ENCODE measurements around the gene ARSJ. TPM values are rescaled to one million over a fixed set of nuclear protein-coding genes. Genes with fewer than 3 reads are reported as not detected.

The ARSJ gene
- total and polyA plus RNA-seq, 2 experiments from 2014 or later = 4.3 to 6.6 TPM

DNA sequence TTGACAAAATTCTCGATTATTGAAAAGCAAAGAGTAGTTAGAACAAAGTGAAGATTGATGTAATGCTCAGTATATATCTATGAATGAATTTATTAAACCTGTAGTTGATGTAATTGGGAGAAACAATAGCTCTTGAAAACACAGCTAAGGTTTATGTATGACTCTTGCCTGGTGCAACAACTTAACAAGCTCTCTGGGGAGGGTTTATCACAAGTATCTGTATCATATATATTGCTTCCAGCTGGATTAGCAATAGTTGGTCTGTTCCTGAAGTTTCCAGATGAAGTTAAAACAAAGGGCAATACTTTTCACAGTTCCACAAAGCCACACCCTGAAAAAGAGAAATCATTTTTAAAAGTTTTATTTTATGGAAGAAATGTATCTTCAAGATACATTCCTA is 91.4 kb downstream of the ARSJ start:
- no peak for TF ChIP-seq STAT1 (IDR thresholded peaks at IDR 0.05; ENCODE audit: unreplicated experiment)
- no peak for TF ChIP-seq EZH2phosphoT487 (IDR thresholded peaks at IDR 0.05; ENCODE audit: unreplicated experiment)
- TF ChIP-seq CREB1 (CRISPR knock-in tag; IDR thresholded peaks at IDR 0.05; ENCODE audit: low read depth) = no peak
- TF ChIP-seq EZH2 (IDR thresholded peaks at IDR 0.05; ENCODE audit: low read depth, unreplicated experiment) = no peak
- TF ChIP-seq, protein P1, sequence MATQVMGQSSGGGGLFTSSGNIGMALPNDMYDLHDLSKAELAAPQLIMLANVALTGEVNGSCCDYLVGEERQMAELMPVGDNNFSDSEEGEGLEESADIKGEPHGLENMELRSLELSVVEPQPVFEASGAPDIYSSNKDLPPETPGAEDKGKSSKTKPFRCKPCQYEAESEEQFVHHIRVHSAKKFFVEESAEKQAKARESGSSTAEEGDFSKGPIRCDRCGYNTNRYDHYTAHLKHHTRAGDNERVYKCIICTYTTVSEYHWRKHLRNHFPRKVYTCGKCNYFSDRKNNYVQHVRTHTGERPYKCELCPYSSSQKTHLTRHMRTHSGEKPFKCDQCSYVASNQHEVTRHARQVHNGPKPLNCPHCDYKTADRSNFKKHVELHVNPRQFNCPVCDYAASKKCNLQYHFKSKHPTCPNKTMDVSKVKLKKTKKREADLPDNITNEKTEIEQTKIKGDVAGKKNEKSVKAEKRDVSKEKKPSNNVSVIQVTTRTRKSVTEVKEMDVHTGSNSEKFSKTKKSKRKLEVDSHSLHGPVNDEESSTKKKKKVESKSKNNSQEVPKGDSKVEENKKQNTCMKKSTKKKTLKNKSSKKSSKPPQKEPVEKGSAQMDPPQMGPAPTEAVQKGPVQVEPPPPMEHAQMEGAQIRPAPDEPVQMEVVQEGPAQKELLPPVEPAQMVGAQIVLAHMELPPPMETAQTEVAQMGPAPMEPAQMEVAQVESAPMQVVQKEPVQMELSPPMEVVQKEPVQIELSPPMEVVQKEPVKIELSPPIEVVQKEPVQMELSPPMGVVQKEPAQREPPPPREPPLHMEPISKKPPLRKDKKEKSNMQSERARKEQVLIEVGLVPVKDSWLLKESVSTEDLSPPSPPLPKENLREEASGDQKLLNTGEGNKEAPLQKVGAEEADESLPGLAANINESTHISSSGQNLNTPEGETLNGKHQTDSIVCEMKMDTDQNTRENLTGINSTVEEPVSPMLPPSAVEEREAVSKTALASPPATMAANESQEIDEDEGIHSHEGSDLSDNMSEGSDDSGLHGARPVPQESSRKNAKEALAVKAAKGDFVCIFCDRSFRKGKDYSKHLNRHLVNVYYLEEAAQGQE (IDR thresholded peaks at IDR 0.05; ENCODE audit: unreplicated experiment) = no peak
- no peak for TF ChIP-seq NANOG (IDR thresholded peaks at IDR 0.05; ENCODE audit: borderline replicate concordance)
- no peak for TF ChIP-seq JUNB (IDR thresholded peaks at IDR 0.05; ENCODE audit: unreplicated experiment)
- TF ChIP-seq, protein P2, sequence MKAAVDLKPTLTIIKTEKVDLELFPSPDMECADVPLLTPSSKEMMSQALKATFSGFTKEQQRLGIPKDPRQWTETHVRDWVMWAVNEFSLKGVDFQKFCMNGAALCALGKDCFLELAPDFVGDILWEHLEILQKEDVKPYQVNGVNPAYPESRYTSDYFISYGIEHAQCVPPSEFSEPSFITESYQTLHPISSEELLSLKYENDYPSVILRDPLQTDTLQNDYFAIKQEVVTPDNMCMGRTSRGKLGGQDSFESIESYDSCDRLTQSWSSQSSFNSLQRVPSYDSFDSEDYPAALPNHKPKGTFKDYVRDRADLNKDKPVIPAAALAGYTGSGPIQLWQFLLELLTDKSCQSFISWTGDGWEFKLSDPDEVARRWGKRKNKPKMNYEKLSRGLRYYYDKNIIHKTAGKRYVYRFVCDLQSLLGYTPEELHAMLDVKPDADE (IDR thresholded peaks at IDR 0.05) = no peak
- TF ChIP-seq ZNF331 (CRISPR knock-in tag; IDR thresholded peaks at IDR 0.05; ENCODE audit: low read depth) = no peak
- TF ChIP-seq, protein P3, sequence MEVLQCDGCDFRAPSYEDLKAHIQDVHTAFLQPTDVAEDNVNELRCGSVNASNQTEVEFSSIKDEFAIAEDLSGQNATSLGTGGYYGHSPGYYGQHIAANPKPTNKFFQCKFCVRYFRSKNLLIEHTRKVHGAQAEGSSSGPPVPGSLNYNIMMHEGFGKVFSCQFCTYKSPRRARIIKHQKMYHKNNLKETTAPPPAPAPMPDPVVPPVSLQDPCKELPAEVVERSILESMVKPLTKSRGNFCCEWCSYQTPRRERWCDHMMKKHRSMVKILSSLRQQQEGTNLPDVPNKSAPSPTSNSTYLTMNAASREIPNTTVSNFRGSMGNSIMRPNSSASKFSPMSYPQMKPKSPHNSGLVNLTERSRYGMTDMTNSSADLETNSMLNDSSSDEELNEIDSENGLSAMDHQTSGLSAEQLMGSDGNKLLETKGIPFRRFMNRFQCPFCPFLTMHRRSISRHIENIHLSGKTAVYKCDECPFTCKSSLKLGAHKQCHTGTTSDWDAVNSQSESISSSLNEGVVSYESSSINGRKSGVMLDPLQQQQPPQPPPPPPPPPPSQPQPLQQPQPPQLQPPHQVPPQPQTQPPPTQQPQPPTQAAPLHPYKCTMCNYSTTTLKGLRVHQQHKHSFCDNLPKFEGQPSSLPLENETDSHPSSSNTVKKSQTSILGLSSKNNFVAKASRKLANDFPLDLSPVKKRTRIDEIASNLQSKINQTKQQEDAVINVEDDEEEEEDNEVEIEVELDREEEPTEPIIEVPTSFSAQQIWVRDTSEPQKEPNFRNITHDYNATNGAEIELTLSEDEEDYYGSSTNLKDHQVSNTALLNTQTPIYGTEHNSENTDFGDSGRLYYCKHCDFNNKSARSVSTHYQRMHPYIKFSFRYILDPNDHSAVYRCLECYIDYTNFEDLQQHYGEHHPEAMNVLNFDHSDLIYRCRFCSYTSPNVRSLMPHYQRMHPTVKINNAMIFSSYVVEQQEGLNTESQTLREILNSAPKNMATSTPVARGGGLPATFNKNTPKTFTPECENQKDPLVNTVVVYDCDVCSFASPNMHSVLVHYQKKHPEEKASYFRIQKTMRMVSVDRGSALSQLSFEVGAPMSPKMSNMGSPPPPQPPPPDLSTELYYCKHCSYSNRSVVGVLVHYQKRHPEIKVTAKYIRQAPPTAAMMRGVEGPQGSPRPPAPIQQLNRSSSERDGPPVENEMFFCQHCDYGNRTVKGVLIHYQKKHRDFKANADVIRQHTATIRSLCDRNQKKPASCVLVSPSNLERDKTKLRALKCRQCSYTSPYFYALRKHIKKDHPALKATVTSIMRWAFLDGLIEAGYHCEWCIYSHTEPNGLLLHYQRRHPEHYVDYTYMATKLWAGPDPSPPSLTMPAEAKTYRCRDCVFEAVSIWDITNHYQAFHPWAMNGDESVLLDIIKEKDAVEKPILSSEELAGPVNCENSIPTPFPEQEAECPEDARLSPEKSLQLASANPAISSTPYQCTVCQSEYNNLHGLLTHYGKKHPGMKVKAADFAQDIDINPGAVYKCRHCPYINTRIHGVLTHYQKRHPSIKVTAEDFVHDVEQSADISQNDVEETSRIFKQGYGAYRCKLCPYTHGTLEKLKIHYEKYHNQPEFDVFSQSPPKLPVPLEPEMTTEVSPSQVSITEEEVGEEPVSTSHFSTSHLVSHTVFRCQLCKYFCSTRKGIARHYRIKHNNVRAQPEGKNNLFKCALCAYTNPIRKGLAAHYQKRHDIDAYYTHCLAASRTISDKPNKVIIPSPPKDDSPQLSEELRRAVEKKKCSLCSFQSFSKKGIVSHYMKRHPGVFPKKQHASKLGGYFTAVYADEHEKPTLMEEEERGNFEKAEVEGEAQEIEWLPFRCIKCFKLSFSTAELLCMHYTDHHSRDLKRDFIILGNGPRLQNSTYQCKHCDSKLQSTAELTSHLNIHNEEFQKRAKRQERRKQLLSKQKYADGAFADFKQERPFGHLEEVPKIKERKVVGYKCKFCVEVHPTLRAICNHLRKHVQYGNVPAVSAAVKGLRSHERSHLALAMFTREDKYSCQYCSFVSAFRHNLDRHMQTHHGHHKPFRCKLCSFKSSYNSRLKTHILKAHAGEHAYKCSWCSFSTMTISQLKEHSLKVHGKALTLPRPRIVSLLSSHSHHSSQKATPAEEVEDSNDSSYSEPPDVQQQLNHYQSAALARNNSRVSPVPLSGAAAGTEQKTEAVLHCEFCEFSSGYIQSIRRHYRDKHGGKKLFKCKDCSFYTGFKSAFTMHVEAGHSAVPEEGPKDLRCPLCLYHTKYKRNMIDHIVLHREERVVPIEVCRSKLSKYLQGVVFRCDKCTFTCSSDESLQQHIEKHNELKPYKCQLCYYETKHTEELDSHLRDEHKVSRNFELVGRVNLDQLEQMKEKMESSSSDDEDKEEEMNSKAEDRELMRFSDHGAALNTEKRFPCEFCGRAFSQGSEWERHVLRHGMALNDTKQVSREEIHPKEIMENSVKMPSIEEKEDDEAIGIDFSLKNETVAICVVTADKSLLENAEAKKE (CRISPR knock-in tag; IDR thresholded peaks at IDR 0.05) = no peak
- TF ChIP-seq ZNF114 (CRISPR knock-in tag; IDR thresholded peaks at IDR 0.05) = no peak
- TF ChIP-seq, protein P4, sequence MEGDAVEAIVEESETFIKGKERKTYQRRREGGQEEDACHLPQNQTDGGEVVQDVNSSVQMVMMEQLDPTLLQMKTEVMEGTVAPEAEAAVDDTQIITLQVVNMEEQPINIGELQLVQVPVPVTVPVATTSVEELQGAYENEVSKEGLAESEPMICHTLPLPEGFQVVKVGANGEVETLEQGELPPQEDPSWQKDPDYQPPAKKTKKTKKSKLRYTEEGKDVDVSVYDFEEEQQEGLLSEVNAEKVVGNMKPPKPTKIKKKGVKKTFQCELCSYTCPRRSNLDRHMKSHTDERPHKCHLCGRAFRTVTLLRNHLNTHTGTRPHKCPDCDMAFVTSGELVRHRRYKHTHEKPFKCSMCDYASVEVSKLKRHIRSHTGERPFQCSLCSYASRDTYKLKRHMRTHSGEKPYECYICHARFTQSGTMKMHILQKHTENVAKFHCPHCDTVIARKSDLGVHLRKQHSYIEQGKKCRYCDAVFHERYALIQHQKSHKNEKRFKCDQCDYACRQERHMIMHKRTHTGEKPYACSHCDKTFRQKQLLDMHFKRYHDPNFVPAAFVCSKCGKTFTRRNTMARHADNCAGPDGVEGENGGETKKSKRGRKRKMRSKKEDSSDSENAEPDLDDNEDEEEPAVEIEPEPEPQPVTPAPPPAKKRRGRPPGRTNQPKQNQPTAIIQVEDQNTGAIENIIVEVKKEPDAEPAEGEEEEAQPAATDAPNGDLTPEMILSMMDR (conservative IDR thresholded peaks at IDR 0.05; ENCODE audit: low read depth in 2 of 2) = no peak
- TF ChIP-seq POLR2AphosphoS5 (IDR thresholded peaks at IDR 0.05; ENCODE audit: low read depth) = no peak
- Mint-ChIP-seq H3K9me3 (no peaks in the 10 kb centered on the region; the same call in 2 of the 3 replicates), H3K36me3 (ENCODE audit: low read depth) (peaks cover 3% of the 10 kb centered on the region; the same call in 1 of the 3 replicates), H3K4me3 (no peak overlapping the region), H3K4me1 (peaks cover 3% of the 10 kb centered on the region; the same call in 2 of the 3 replicates), H3K27ac (no peak overlapping the region), H3K27me3 (ENCODE audit: insufficient read depth, low read depth, poor library complexity) (no peaks in the 10 kb centered on the region)
- no peak for ATAC-seq
- H3K9me2 ChIP-seq (ENCODE audit: insufficient read depth) = no peaks in the 10 kb centered on the region
- H4K20me1 ChIP-seq (replicated peaks; ENCODE audit: insufficient read depth) = no peaks in the 10 kb centered on the region
- H2AFZ ChIP-seq = no peak overlapping the region
- H3K36me3 ChIP-seq (ENCODE audit: insufficient read depth) = no peaks in the 10 kb centered on the region
- no peaks in the 10 kb centered on the region for H3K79me2 ChIP-seq (replicated peaks; ENCODE audit: insufficient read depth)
- no peak overlapping the region for H3K27ac ChIP-seq (ENCODE audit: low read depth)
- no peak overlapping the region for H3K4me3 ChIP-seq
- no peaks in the 10 kb centered on the region for H3K4me1 ChIP-seq (ENCODE audit: insufficient read depth)
- no peak for DNase-seq (ENCODE audit: low spot score)
- no peaks in the 10 kb centered on the region for H3K27me3 ChIP-seq (ENCODE audit: insufficient read depth)
- no peak overlapping the region for H3K4me2 ChIP-seq
- H3F3A ChIP-seq (replicated peaks; ENCODE audit: low read depth) = no peaks in the 10 kb centered on the region

Data from GM23338 (cell line).